Fibroblast of upper back skin (primary cell): Measurements from ENCODE around the gene SMAD2.

Experiments used
- DNase-seq: peaks from one replicate; pipeline ENCODE4 v3.0.0-alpha.2; 2013

The SMAD2 gene

DNA sequence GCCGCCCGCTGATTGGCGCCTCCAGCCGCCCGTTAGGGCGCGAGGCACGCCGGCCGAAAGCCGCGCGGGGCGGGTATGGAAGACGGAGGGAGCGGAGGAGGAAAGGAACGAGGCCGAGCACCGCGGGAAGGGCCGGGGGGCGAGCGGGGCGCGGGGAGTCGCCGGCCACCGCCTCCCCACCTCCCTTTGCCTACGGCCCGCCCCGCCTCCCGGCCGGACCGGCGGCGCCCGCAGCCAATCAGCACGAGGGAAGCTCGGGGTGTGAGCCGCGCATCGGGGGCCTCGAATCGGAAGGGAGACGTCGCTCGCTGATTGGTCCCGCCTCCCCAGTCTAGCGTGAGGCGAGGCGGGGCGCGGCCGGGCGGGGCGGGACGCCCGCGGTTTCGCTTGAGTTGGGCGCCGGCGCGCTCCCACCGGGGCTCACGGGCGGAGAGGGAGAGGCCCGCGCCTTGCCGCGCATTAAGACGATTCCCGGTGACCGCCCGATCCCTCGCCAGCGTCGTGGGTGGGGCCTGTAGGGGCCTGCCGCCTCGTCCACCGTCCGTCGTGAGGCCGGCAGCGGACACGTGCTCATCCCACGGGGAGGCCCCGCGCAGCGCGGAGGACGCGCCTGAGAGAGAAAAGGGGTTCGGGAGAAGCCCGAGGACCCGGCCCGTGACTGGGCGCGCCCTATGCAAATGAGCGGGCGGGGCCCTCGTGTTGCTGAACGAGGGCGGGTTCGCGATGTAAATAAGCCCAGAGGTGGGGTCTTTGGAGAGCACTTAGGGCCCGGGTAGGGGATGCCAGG, 665 bp upstream of the SMAD2 start:
- DNase-seq = peak; percentile 97

DNA sequence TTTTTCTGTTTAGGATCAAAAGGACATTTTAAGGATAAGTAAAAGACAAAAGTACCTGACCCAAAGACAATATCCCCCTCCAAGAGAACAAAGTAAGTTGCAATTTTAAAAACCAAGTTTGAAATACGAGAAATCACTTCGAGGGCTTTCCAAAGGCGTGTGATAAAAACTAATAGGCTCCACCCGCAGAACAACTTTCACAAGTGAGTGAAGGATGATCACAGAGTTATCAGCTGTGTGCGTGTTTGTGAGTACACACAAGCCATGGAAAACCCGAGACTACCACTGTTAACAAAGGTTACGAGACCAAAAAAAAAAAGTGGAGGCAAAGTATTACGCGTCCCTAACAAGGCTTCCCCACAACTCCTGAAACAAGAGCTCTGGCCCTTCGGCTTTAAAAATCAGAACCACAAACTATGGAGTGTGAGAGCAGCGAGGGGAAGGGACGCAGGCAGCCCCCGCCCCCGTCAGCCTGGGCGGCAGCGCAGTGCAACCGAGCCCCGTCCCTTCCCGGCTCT, 719 bp downstream of the SMAD2 start:
- no peak for DNase-seq

GRCh38 chr18:47928466-47928865, 2.0 kb downstream of the SMAD2 start:
- DNase-seq = no peak

DNA sequence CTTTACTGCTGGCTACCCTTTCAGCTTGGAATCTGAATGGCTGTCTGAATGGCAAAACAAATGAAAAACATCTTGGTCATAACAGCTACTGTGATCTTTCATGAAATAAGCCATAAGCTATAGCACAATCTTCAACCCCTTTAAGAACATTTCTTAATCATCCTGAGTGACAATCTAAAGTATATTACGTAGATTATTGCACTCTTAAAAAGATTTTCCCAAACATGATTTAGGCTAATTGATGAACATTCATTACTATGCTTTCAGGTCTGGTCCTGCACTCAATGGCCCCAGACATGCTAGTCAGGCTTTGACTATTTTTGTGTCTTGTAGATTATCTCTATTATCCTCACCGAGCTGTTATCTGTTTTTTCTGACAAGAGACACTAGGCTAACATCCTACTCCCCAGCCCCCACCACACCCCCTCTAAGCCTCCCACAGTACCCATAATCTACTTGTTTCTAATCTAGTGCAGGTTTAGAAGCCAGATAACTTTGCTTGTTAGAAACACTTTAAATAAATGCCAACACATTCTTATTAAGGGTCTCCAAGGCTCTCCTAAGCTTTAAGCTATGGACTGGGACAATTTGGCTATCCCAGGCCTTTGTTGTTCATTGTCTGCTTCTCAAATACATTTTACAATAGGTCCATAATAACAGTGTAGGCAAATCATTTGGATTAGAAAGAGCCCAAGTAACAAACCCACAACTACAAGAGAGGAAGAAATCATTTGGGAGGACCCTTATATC, 4.2 kb downstream of the SMAD2 start:
- DNase-seq = no peak

DNA sequence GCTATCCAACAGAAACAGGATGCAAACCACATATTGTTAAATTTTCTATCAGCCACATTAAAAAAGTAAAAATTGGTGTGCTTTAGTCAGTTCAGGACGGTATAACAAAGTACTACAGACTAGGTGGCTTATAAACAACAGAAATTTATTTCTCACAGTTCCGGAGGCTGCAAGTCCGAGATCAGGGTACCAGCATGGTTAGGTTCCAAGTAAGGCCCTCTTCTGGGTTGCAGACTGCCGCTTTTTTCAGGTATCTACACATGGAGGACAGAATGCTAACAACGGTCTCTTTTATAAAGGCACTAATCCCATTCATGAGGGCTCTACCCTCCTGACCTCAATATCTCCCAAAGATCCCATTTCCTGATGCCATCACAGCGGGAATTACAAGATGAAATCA, 10.5 kb downstream of the SMAD2 start:
- no peak for DNase-seq

DNA sequence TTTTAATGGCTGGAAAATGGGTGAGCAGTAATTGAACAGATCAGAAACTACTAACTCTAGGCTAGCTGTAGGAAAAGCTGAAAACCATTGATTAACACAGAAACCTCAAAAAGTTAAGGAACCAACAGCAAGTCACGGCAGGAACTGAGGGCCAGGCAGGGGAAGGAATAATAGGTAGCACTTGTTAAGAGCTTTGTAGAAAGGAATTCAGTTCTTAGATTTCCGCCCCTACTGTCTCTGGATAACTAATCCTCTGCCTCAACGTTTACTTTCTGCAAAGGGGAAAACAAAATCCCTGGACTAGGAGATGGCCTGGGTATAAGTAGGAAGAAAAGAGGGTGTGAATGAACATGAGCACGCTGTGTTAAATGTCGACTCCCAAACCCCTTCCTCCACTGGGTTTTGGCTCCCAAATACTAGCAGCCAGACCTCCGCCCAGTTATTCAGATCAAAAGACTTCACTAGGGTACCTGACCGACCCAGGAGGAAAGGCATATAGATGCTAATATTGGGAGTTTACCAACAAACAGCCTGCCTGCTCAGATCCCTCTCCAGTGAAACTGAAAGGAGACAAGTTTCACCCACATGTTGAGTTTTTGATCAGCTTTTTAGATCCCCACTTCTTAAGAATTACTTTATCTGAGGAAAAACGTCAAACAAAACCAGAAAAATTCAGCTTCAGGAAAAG, 12.4 kb downstream of the SMAD2 start:
- no peak for DNase-seq

DNA sequence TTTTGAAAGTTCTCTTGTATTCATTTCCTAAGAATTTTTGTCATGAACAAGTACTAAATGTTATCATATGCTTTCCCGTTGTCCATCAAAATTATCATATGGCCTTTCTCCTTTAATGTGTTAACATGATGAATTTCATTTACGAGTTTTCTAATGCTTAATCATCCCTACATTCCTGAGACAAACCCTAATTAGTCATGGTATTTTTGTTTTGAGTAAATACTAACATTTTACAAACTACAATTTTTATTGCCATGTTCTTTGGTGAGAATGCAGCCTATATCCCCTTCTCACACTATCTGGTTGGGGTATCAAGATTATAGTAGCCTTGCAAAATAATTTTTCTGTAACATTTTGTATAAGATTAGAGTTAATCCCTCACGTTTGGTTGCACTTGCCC, 14.5 kb downstream of the SMAD2 start:
- DNase-seq = no peak

- no peak for DNase-seq
Measured at GRCh38 chr18:47915229-47915628, 15.2 kb downstream of the SMAD2 start.

DNA sequence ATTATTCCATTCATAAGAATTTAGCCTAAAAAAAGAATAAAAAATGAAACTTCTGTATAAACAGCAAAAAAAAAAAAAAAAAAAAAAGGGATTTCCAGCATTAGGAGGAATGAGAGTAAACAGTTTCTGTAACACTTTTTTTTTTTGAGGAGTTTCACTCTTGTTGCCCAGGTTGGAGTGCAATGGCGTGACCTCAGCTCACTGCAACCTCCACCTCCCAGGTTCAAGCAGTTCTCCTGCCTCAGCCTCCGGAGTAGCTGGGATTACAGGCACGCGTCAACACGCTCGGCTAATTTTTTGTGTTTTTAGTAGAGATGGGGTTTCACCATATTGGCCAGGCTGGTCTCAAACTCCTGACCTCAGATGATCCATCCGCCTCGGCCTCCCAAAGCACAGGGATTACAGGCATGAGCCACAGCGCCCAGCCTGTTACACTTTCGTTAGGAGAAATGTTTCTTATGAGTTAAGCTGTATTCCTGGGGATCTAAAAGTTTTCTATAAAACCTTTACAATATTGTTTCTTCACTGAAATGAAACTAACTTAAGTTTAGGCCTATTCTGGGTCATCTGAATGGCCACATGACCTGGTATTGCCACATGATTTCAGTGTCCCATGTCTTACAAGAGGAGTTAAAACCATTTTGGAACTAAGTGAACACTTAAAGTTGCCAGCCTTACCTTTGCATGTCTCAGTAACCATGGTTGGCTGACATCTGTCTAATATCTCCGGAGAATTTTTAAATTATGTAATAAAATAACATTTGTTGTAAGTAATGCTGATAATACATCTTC, 17.5 kb downstream of the SMAD2 start:
- DNase-seq = no peak

DNA sequence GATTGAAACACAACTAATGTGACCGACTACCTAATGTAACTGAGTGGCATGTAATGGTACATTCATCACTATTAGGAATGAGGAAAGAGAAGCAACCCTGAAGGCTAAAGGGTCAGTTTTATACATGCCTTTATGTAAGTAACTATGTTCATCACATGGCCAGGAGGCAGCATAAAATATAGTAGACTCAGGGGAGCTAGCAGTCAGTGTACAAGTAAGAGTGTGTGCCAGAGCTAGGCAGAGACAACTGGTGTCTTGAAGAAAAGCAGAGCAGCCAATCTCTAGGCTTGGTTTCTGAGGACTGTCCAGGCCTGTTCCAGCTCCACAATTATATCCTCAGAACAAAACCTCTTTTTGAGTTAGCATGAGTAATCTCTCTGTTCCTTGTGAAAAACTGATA, 18.1 kb downstream of the SMAD2 start:
- no peak for DNase-seq

GRCh38 chr18:47911877-47912276, 18.6 kb downstream of the SMAD2 start:
- DNase-seq = no peak

DNA sequence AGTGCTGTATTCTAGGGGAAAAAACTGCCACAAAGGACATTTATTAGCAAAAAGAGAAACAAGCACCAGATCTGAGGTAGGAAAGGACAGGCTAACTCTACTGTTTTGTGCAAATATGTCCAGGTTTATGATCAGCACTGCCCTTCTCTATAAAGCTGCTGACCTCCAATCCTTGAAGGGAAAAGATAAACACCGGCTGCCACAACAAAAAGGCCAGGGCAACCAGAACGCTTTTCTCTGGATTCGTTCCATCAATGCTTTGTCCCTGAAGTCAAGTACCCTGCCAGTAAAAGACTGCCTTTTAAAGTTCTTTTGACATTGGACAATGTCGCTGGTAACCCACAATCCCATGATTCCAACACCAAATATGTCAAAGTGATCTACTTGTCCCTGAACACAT, 21.0 kb downstream of the SMAD2 start:
- DNase-seq = no peak

DNA sequence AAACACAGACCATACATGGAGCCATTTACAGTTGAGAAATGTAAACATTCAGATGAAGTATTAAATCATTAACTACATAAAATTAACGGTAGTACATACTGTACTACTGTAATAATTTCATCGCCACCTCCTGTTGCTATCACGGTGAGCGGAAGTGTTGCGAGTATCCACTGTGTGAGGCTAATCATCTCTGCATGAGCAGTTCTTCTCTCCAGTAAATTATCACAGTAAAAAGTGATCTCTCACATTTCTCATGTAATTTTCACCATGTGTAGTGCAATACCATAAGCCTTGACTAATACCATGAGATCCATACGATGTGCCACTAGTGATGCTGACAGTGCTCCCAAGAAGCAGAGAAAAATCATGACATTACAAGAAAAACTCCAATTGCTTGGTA, 21.9 kb downstream of the SMAD2 start:
- DNase-seq = no peak

- no peak for DNase-seq
Measured at GRCh38 chr18:47906408-47906807, 24.1 kb downstream of the SMAD2 start.

- no peak for DNase-seq
Measured at GRCh38 chr18:47903809-47904208, 26.6 kb downstream of the SMAD2 start.

DNA sequence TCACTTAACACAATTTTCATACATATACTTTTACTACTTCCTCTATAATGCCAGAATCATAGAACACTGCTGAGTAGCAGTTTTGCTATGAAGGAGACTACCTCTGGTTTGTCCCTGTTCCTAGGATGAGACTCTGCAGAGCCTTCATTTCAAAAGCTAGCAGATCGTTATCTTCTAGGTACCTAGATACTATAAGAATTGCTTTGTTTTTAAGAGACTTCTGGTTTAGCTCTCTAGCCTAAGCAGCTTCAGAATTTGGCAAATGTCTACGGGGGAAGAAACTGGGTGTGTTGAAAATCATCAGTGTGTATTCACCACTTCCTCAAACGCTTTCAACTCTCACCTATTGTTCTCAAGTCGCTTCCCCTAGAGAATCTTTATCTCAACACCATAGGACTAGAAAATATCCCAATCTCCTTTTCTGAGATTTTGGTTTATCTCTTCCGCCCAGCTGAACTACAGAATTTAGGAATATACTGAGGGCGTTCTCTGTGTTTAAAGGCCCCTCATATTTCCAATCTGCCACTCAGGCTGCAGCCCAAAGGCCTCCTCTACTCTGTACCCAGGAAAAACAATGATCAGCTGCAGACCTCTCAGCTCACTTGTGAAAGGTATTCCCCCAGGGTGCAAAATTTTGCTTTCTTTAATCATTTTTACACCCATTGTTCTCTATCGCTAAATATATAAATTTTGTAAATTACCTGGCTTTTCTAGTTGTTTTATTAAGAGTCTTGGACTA, 28.7 kb downstream of the SMAD2 start:
- DNase-seq = no peak

DNA sequence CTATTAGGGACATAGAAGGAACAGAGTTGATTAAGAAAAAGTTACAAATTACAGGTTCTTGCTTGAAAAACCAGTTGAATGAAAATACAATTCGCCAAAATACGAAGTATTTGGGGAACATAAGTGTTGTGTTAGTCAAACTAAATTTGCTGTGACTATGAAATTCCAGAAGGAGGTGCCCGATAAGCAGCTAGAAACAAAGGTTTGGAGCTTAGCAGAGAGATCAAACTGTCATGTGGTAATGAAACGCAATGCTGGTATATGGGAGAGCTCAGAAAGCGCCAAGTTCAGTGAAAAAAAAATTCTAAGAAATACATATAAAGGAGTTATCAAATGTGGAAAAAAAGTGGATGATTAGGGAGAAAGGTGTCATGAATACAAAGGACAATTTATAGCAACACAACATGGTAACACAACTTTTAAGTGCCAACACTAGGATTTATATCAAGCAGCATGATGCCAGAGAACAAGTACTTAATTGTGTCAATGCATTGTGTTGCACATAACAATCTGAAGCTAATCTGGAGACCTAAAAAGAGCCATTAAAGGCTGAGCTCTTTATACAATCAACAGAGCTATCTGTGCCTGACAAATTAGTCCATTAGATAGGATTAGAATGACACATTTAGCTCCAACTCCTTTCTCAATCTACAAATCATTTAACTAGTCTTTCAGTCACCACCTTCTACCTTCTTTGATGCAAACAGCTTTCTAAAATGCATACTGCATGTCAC, 31.2 kb downstream of the SMAD2 start:
- DNase-seq = no peak

GRCh38 chr18:47898696-47899095, 31.8 kb downstream of the SMAD2 start:
- no peak for DNase-seq

GRCh38 chr18:47898055-47898454, 32.4 kb downstream of the SMAD2 start:
- DNase-seq = no peak

DNA sequence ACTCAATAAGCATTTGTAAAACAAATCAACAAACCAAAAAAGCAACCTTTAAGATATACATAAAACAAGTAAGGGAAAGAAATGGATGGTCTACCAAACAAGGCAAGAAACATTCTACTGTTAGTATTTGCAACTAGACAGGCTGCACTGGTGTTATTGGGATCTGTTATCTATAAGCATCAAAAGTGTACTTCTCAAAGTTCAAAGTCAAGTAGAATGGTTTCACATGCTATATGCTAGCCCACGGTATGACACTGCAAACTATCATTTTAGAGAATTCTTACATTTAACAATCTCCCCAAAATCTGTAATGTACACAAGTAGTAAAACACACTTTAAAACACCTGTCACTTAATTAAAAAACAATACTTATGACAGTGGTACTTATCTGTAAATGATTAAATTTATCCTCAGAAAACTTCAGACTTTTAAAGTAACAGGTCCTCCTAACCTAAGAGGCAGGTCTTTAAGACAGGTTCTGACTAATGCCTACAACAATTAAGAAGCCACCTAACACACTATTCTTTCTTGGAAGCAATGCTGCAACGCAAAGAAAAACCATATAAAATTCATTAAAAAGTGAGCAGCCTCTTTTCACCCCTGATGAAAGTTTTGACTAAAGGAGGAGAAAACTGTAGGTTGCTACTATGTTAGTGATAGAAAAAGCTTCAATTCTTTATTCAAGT, 34.8 kb downstream of the SMAD2 start:
- DNase-seq = no peak
